Measurements from ENCODE around the gene DLG2.

DNA sequence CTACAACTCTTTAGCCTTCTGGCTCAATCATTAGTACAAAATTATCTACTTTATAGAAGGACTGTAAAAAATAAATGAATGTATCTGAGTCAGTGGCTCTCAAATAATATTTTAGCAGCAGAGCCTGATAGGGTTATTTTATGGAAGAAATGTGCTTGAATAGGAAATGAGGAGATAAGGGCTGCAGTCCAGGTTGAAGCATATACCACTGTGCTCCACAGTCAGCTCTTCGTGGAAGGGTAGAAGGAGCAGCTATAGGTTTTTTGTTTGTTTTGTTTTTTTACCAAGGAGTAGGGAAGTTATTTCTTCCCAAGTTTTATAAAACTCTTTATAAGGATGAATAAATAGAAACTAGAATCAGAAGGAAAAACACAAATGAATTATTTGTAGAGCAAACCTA, 242.0 kb downstream of the DLG2 start:
- TF ChIP-seq POLR2AphosphoS5 (IDR thresholded peaks at IDR 0.05; ENCODE audit: low read depth, low read length) (no peak), CHD2 (IDR thresholded peaks at IDR 0.05; ENCODE audit: low read length) (no peak)
- TF ChIP-seq, protein P1, sequence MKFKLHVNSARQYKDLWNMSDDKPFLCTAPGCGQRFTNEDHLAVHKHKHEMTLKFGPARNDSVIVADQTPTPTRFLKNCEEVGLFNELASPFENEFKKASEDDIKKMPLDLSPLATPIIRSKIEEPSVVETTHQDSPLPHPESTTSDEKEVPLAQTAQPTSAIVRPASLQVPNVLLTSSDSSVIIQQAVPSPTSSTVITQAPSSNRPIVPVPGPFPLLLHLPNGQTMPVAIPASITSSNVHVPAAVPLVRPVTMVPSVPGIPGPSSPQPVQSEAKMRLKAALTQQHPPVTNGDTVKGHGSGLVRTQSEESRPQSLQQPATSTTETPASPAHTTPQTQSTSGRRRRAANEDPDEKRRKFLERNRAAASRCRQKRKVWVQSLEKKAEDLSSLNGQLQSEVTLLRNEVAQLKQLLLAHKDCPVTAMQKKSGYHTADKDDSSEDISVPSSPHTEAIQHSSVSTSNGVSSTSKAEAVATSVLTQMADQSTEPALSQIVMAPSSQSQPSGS (IDR thresholded peaks at IDR 0.05; ENCODE audit: low read length): no peak
- TF ChIP-seq, protein P2, sequence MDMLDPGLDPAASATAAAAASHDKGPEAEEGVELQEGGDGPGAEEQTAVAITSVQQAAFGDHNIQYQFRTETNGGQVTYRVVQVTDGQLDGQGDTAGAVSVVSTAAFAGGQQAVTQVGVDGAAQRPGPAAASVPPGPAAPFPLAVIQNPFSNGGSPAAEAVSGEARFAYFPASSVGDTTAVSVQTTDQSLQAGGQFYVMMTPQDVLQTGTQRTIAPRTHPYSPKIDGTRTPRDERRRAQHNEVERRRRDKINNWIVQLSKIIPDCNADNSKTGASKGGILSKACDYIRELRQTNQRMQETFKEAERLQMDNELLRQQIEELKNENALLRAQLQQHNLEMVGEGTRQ (IDR thresholded peaks at IDR 0.05; ENCODE audit: low read length): no peak
